ENCODE data around the gene TMPRSS3. TPM values are rescaled to one million over a fixed set of nuclear protein-coding genes. Genes with fewer than 3 reads are reported as not detected.

The TMPRSS3 gene
- polyA plus RNA-seq, 1 of the 3 experiments (the other 2 are of a cell fraction) = not detected

DNA sequence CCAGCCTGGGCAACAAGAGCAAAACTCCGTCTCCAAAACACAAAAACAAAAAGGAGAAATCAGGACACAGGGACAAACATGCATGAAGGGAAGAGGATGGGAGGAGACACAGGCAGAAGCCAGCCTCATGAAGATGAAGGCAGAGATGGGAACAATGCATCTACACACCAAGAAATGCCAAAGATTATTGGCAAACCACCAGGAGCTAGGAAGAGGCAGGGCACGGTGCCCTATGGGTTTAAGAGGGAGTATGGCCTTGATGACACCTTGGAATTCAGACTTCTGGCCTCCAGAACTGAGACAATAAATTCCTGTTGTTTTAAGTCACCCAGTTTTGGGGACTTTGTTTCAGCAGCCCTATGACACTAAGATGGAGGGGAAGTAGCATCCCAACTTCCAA is 5.2 kb downstream of the TMPRSS3 start:
- no peaks in the 10 kb centered on the region for H3K4me1 ChIP-seq (ENCODE audit: control insufficient read depth in 1 of 2, insufficient read depth in 2 of 2, low read depth in 1 of 2, low read length in 1 of 2)
- WGBS (ENCODE audit: low lambda C conversion rate) = 15% methylated on average over 2 of the region's 2 CpGs
- H3K9ac ChIP-seq = no peak overlapping the region
- H3K9me3 ChIP-seq = no peaks in the 10 kb centered on the region
- H3K4me2 ChIP-seq = no peak overlapping the region
- ChIA-PET CTCF (no interaction called here), POLR2A (no interaction called here)
- H4K20me1 ChIP-seq (ENCODE audit: insufficient read depth) = no peaks in the 10 kb centered on the region
- H3K9me2 ChIP-seq = no peaks in the 10 kb centered on the region
- H3K27ac ChIP-seq (ENCODE audit: low read depth in 2 of 2, low read length in 1 of 2) = no peak overlapping the region
- no peak overlapping the region for H2AFZ ChIP-seq (ENCODE audit: low read depth)
- H3K4me3 ChIP-seq (ENCODE audit: low read depth in 2 of 2, low read length in 1 of 2) = no peak overlapping the region
- H3K79me2 ChIP-seq (ENCODE audit: insufficient read depth) = no peaks in the 10 kb centered on the region
- TF ChIP-seq GATA2 (CRISPR knock-in tag; IDR thresholded peaks at IDR 0.05) (no peak), SMC3 (IDR thresholded peaks at IDR 0.05; ENCODE audit: low read depth, low read length) (no peak), YY1 (IDR thresholded peaks at IDR 0.05; ENCODE audit: low read depth) (no peak), NRF1 (IDR thresholded peaks at IDR 0.05; ENCODE audit: low read depth, low read length) (no peak)
- TF ChIP-seq, protein P1, sequence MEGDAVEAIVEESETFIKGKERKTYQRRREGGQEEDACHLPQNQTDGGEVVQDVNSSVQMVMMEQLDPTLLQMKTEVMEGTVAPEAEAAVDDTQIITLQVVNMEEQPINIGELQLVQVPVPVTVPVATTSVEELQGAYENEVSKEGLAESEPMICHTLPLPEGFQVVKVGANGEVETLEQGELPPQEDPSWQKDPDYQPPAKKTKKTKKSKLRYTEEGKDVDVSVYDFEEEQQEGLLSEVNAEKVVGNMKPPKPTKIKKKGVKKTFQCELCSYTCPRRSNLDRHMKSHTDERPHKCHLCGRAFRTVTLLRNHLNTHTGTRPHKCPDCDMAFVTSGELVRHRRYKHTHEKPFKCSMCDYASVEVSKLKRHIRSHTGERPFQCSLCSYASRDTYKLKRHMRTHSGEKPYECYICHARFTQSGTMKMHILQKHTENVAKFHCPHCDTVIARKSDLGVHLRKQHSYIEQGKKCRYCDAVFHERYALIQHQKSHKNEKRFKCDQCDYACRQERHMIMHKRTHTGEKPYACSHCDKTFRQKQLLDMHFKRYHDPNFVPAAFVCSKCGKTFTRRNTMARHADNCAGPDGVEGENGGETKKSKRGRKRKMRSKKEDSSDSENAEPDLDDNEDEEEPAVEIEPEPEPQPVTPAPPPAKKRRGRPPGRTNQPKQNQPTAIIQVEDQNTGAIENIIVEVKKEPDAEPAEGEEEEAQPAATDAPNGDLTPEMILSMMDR (IDR thresholded peaks at IDR 0.05) = no peak
- TF ChIP-seq, protein P2, sequence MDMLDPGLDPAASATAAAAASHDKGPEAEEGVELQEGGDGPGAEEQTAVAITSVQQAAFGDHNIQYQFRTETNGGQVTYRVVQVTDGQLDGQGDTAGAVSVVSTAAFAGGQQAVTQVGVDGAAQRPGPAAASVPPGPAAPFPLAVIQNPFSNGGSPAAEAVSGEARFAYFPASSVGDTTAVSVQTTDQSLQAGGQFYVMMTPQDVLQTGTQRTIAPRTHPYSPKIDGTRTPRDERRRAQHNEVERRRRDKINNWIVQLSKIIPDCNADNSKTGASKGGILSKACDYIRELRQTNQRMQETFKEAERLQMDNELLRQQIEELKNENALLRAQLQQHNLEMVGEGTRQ (IDR thresholded peaks at IDR 0.05; ENCODE audit: borderline replicate concordance, low read depth, low read length) = no peak
- H3F3A ChIP-seq (replicated peaks; ENCODE audit: insufficient read depth) = no peaks in the 10 kb centered on the region
- H3K36me3 ChIP-seq (replicated peaks in 1 of 2; ENCODE audit: control insufficient read depth in 1 of 2, insufficient read depth in 2 of 2, low read length in 1 of 2) = no peaks in the 10 kb centered on the region
- H3K27me3 ChIP-seq (ENCODE audit: insufficient read depth) = no peaks in the 10 kb centered on the region
- no peak for DNase-seq

DNA sequence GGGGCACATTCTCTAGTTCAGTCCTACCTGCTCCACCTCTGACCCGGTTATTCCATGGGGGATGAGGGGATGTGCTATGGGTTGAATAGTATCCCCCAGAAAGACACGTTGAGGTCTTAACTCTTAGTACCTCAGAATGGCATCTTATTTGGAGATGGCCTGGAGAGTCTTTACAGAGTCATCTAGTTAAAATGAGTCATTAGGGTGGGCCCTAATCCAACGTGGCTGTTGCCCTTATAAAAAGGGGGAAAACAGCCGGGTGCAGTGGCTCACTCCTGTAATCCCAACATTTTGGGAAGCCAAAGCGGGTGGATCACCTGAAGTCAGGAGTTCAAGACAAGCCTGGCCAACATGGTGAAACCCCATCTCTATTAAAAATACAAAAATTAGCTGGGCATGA is 5.7 kb downstream of the TMPRSS3 start:
- Histone ChIP-seq H4K20me1 (ENCODE audit: insufficient read depth) (no peaks in the 10 kb centered on the region), H3K9ac (no peak overlapping the region), H3K27me3 (ENCODE audit: insufficient read depth) (no peaks in the 10 kb centered on the region), H3K36me3 (replicated peaks in 1 of 2; ENCODE audit: control insufficient read depth in 1 of 2, insufficient read depth in 2 of 2, low read length in 1 of 2) (no peaks in the 10 kb centered on the region), H3K9me2 (no peaks in the 10 kb centered on the region), H2AFZ (ENCODE audit: low read depth) (no peak overlapping the region), H3K4me1 (ENCODE audit: control insufficient read depth in 1 of 2, insufficient read depth in 2 of 2, low read depth in 1 of 2, low read length in 1 of 2) (no peaks in the 10 kb centered on the region), H3K4me3 (ENCODE audit: low read depth in 2 of 2, low read length in 1 of 2) (no peak overlapping the region), H3K4me2 (no peak overlapping the region), H3K79me2 (ENCODE audit: insufficient read depth) (no peaks in the 10 kb centered on the region), H3F3A (replicated peaks; ENCODE audit: insufficient read depth) (no peaks in the 10 kb centered on the region), H3K9me3 (no peaks in the 10 kb centered on the region), H3K27ac (ENCODE audit: low read depth in 2 of 2, low read length in 1 of 2) (no peak overlapping the region)
- WGBS (ENCODE audit: low lambda C conversion rate) = 36% methylated on average over 5 of the region's 5 CpGs
- TF ChIP-seq RFX5 (IDR thresholded peaks at IDR 0.05; ENCODE audit: low read length) = no peak
- TF ChIP-seq YY1 (IDR thresholded peaks at IDR 0.05; ENCODE audit: low read depth) = no peak
- TF ChIP-seq, protein P3, sequence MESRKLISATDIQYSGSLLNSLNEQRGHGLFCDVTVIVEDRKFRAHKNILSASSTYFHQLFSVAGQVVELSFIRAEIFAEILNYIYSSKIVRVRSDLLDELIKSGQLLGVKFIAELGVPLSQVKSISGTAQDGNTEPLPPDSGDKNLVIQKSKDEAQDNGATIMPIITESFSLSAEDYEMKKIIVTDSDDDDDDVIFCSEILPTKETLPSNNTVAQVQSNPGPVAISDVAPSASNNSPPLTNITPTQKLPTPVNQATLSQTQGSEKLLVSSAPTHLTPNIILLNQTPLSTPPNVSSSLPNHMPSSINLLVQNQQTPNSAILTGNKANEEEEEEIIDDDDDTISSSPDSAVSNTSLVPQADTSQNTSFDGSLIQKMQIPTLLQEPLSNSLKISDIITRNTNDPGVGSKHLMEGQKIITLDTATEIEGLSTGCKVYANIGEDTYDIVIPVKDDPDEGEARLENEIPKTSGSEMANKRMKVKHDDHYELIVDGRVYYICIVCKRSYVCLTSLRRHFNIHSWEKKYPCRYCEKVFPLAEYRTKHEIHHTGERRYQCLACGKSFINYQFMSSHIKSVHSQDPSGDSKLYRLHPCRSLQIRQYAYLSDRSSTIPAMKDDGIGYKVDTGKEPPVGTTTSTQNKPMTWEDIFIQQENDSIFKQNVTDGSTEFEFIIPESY (IDR thresholded peaks at IDR 0.05; ENCODE audit: borderline replicate concordance, low read depth) = no peak
- TF ChIP-seq, protein P4, sequence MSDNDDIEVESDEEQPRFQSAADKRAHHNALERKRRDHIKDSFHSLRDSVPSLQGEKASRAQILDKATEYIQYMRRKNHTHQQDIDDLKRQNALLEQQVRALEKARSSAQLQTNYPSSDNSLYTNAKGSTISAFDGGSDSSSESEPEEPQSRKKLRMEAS (IDR thresholded peaks at IDR 0.05; ENCODE audit: low read depth) = no peak
- no peak for TF ChIP-seq MEF2A (IDR thresholded peaks at IDR 0.05; ENCODE audit: borderline replicate concordance, low read depth)
- ChIA-PET CTCF (no interaction called here), POLR2A (no interaction called here)
- DNase-seq = no peak
